RKO (cell line): ENCODE measurements around the gene BSND.

Experiments used
- DNase-seq: peaks from one replicate; pipeline ENCODE4 v3.0.0-alpha.2; 2016; ENCODE audit warnings: low spot score

BSND gene

DNA sequence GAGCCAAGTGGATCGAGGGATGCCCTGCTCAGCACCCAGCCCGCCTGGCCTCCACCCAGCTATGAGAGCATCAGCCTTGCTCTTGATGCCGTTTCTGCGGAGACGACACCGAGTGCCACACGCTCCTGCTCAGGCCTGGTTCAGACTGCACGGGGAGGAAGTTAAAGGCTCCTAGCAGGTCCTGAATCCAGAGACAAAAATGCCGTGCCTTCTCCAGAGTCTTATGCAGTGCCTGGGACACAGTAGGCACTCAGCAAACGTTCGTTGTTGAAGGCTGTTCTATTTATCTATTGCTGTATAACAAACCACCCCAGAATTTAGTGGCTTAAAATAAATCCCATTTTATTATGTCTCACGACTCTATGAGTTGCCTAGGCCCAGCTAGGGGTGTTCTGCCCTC lies 6.8 kb upstream of the BSND start:
- no peak for DNase-seq

DNA sequence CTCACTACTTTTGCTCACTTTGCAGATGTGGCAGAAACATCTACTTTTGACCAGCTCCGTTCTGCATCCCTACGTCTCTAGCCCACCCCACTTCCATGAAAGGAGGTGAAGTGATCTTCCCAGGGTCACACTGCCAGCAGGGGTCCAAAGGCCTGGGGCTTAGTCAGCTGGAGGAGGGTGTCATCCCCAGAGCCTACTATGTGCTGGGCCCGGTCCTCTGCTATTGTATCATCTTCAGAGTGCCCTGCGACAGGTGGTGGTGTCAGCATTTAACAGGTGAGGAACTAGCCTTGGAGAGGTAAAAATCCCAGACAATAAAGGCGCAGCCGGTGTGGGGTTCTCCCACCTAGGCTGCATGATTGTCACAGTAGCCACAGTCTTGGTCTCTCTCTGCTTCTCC lies 5.6 kb upstream of the BSND start:
- no peak for DNase-seq

DNA sequence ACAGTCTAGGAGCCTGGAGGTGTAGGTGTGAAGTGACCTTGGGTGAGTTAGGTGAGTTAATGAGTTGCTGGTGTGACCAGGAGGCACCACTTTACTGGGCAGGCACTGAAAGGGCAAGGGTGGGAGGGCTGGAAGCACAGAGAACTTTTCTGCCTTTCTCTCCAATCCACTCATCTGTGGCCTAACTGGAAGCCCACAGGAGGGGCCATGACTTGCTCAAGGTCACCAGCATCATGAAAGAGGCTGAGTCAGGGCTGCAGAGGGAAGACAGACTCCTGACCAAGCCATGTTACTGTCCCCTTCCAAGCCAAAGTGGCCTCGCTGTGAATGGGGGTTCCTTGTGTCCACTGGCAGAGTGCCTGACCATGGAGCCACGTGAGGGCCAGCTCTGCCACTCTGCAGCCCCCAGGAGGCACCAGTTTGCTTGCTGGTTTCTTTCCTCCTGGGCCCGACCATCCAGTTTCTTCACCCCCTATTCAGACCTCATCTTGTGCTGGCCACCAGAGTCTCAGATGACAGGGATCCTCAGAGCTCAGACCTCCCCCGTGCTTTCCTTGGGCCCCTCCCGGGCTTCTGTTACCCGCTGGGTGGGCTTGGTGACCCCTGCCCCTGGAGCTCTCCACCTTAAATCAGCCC lies 4.3 kb upstream of the BSND start:
- no peak for DNase-seq

DNA sequence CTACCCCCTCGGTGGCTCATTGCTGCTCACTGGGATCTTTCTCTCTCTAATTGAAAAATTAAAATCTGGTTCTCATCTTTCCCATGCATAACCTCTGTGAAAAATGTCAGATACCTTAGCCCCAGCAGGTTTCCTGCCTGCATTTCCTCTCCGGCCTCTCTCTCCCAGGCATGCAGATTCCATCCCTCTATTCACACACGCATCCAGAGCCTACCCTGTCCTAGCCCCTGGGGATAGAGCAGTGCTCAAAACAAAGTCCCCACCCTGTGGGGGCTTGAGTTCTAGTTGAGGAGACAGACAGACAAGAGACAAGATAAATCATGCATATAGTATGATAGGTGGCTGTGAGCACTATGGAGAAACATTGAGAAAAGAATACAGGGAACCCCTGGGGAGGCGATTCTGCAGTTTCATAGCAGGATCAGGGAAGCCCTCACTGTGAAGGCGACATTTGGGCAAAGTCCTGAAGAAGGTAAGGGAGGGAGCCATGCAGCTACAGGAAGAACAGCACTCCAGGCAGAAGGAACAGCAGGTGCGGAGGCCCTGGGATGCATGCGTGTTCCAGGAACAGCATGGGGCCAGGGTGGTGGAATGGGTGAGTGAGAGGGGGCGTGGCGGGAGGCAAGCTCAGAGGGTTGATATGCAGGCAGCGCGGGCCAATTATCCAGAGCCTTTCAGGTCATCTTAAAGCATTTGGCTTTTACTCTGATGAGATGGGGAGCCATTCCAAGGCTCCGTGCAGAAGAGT lies 3.5 kb upstream of the BSND start:
- no peak for DNase-seq

DNA sequence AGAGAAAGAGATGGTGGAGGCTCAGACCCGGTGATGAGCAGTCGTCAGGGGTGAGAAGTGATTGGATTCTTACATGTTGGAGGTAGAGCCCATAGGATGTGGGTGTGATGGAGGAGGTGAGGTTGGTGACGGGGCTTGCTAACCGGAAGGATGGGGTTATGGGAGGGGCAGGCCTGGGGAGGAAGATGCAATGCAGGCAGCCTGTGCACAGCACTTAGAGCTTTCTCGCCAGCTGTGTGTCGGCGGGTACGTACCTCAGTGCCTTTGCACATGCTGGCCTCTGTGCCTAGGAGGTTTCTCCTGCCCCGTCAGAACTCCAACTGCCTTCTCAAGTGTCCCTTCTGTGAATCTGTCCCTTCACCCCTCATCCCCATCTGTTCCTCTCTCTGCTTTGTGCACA lies 2.9 kb upstream of the BSND start:
- DNase-seq: no peak

DNA sequence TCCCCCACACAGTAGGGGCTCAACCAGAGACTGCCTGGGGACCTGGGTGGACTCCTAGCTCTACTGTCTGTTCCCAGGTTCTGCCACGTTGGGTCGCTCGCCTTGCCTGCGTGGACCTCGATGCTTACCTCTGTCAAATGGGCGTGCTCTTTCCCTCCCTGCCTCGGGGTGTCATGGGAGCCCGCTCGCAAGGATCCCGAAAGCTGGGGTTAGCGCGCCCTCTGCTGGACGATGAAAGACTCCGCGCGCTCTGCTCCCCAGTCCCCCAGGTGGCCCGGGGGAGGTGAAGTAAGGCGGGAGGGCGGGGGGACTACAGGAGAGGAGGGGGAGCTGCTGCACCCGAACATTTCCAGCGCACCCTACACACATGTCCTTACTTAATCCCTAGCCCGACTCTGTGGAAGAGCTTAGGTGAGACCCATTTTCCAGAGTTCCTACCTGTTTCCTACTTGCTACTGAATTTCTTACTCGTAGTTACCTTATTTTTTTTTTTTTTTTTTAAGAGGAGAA lies 2.3 kb upstream of the BSND start:
- DNase-seq: peak; percentile 63

DNA sequence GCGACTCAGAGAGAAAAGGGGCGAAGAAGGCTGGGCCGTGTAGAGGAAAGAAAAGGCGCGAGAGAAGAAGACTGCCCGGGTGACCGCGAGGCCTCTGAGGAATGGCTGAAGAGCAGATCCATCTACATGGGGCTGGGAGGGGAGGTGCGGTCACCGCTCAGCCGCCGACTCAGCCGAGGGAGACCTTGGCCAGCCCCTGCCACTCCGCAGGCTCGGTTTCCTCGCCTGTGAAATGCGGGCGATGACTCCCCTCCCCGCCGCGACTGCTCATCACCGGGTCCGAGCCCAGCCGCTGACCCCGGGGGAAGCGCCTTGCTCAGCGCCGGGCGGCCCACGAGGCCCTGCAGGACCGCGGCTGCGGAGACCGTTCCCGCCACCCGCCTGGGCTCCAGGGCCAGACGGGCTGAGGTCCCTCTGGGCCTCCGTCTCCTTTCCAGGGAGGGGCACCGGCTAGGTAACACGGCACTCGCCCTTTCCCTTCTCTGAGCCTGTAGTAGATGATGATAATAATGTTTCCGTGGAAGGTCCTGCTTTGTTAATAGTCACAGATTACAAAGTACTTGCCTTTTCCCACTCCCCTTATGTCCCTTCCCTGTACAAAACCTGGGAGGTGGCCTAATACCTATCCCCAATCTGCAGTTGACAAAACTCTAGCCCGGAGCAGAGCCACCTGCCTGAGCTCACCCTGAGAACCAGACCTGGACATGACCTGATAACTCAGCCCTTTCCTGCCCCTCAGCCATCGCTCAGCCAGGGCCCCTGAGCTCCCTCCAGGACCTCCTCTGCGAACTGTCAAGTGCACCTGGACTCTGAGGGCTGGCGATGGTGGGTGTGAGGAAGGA lies 1.6 kb upstream of the BSND start:
- DNase-seq: no peak

DNA sequence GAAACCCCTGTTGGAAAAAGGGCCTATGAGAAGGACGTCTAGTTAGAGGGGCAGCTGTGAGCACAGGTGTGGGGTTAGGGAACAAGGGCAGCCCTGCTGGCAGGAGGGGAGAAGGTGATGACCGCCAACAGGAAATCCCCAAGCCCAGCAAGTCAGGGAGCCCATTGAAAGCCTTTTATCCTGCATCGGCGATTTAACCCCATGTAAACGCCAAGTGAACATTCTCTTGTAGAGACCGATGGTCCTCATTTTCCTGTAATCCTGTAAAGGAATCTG lies 1.1 kb upstream of the BSND start:
- no peak for DNase-seq

DNA sequence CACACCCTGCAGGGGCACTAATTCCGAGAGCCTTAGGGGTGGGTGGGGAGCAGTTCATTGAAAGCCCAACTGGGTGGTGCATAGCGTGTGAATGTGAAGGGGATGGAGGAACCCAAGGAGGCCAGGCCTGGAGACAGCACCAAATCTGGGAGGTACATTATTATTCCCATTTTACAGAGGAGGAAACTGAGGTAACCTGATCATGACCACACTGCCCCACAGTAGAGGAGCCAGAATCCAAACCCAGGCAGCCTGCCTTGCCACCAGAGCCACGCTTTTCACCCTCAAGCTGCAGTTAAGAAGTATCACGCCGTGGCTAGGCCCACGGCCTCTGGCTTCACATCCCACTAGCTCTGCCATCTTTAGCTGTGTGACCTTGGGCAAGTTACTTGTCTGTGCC lies 633 bp upstream of the BSND start:
- DNase-seq: no peak

DNA sequence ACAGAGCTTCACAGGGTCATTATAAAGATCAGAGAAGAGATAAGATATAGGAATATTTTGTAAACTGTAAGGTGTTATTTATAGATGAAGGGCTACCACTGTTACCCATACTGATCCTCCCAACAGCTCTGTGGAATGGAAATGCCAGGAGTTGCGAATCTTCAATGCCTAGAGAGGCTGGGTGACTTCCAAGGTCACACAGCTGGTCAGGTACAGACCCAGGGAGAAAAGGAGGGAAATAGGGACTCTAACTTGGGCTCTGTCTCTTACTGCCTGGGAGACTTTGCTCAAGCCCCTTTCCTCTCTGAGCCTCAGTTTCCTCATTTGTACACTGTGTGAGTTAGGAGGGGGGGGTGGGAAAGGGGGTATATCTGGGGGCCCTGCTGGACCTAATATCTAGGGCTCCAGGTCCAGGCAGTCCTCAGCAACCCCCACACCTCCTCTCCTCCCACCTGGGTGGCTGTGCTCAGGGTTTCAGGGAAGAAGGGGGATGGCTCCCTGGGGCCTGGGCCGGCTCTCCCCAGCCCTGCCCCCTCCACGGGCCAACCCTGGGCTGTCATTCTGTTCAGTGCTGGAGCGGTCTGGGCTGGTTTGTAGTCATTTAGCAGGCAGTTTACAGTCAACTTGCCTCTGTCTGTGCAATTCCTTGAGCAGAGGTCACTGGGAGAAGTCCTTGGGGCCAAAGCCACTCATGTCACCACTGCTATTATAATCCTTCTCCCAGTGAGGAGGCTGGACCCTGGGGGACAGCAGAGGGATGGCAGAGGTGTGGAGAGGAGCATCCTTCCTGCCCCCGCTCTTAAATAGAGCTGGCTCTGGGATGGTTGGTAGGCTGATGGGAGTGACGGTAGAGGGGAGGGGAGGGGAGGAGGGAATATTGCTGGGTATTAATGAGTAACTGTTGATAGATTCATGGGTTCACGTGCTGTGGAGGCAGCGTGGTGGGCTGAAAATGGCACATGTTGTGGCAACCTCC lies 1.7 kb downstream of the BSND start:
- DNase-seq: no peak

DNA sequence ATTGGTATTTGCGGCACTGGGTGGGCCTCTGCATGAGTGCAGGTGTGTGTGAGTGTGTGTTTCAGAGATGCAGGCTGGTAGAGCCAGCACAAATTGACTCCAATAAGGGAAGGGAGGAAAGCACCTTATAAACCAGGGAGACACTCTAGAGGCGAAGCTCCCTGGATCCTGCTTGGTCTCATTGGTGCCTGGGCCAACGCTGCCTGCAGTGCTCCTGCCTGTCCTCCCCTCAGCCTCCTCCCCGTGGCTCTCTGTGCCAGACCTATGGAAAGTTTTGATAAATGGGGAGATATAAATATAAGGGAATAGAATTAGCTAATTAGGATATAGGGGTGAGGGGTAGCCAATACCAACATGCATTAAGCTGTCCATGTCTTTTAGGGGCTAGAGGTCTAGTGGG lies 2.6 kb downstream of the BSND start:
- no peak for DNase-seq

DNA sequence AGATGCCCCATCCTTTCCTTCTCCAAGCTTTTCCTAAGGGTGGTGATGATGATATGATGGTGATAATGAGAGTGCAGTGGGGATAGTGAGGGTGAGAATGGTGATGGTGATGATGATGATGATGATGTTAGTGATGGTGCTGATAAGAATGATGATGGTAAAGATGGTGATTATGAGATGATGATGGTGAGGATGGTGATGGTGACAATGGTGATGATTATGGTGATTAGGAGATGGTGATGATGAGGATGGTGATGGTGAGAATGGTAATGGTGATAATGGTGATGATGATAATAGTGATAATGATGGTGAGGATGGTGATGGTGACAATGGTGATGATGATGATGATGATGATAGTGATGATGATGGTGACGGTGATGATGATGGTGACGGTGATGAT lies 4.0 kb downstream of the BSND start:
- DNase-seq: no peak

DNA sequence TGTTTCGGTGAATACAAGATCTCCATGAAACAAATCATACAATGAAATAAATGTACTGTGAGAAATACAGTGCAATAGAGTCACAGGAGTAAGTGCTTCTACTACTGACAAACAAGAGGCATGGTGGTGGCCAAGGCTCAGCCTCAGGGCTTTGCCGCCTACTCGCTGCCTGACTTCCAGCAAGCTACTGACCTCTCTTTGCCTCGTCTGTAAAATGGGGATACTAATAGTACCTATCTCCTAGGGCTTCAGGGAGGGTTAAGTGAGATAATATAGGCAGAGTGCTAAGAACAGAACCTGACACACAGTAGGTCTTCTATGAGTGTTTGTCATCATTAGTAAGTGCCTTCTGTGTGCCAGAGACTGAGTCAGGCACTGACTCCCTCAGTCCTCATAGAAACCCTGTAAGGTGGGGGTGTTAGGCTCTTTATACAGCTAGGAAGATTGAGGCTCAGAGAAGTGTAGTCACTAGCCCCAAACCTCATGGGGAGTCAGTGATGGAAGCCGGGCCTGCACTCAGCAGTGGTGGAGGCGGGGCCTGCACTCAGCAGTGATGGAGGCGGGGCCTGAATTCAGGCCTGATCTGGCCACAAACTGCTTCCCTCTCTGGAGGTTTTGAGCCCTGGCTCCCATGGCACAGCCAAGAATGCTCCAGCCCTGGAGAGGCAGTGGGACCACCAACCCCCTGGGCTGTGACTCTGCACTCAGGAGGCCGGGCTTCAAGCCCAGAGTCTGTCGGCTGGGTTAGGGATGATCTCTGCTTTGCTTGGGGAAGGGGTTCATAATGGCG lies 6.8 kb downstream of the BSND start:
- DNase-seq: peak; percentile 50

DNA sequence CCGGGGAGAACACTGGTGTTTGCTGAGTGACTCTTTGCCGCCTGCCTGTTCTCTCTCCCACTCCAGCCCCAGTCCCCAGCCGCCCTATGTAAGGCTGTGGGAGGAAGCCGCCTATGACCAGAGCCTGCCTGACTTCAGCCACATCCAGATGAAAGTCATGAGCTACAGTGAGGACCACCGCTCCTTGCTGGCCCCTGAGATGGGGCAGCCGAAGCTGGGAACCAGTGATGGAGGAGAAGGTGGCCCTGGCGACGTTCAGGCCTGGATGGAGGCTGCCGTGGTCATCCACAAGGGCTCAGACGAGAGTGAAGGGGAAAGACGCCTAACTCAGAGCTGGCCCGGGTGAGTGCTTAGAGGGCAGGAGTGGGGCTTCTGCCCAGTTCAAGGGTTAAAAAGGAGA lies 8.2 kb downstream of the BSND start:
- DNase-seq: no peak

DNA sequence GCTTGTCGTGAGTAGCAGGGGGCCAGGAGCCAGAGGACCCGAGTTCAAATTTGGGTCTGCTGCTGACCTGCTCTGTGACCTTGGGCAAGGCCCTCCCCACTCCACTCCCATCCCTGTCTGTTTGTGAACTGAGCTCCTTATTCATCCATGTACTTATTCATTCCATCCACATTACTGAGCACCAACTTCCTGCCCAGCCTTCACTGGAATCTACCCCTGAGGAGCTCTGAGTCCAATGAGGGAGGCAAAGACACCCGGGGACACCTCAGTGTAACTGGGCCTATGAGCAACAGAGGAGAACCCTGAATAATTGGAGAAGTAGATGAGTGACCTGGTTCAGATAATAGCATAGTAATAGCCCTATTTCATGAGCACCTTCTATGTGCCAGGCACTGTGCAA lies 8.9 kb downstream of the BSND start:
- no peak for DNase-seq

DNA sequence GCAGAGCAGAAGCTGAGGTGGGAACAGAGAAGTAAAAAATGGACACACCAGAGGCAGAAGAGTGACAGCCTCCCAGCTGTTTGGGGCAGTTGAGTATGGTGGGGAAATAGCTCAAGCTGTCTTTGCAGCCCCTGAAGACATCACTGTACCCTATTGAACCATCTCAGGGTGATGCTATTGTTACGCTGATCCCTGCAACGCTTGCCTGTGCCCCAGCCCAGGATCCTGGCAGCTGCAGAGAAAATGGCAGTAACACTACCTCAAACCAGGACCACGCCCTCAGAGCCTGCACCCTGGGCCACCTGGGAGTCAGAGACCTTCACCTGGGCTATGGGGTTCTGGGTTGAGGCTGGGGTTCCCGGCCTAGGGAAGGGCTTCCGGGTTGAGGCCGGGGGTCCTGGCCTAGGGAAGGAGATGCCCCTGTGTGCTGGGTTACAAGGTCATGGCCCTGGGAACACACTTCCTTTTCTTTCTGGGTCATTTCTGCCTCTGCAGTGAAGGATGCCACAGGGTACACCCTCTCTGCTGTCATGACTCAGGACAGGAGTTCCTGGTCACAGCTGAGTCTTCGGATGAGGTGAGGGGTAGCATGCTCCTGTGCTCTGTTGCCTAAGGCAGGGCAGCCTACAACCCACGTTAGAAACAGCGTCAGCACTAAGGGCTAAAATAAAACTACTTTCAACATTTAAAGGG lies 11.6 kb downstream of the BSND start:
- DNase-seq: no peak

DNA sequence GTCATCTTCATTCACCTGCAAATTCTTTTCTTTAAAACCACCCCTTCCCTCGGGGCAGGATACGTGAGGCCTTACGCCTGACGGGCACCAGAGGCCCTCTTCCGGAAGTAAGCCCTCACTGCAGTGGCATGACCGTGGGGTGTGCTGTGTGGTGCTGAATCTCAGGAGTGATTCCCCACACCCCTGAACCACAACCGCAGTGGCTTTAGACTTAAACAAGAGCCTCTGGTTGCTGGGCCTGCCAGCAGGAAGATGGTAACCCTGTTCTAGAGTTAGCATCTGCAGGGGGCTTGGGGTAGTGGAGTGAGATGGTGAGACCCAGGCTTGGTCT lies 12.1 kb downstream of the BSND start:
- DNase-seq: no peak

DNA sequence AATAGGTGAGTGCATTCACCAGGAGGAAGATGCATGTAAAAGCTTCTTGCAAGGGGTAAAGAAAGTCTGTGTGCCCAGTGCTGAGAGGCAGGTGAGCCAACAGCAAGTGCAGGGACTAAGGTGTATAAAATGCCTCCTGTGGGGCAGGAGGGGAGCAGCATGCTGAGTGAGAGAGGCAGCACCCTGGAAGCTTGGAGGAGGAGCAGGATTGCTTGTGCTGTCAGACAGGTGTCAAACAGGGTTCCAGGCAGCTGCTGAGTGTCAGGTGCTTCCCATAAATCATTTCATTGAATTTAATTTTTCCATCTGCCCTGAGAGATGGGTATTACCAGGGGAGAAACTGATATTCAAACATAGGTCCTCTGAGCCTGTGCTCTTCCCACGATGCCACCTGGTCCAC lies 13.9 kb downstream of the BSND start:
- no peak for DNase-seq

DNA sequence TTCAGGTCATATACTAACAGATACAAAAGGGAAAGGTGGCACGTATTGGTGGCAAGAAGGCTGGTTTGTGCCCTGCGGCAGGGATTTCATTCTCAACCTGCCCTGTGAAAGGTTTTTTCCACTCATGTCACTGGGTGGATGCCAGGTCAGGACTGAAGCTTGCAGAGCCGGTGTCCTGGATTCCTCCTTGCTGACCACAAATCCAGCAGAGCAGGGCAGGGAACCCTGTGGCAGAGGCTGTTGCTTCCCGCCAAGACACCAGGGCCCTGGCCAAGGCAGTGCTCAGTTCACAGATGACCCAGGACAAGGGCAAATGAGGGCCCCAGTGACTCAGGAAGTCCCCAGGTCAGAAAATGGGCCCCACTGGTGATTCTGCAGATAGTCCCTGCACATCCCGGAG lies 16.4 kb downstream of the BSND start:
- no peak for DNase-seq

DNA sequence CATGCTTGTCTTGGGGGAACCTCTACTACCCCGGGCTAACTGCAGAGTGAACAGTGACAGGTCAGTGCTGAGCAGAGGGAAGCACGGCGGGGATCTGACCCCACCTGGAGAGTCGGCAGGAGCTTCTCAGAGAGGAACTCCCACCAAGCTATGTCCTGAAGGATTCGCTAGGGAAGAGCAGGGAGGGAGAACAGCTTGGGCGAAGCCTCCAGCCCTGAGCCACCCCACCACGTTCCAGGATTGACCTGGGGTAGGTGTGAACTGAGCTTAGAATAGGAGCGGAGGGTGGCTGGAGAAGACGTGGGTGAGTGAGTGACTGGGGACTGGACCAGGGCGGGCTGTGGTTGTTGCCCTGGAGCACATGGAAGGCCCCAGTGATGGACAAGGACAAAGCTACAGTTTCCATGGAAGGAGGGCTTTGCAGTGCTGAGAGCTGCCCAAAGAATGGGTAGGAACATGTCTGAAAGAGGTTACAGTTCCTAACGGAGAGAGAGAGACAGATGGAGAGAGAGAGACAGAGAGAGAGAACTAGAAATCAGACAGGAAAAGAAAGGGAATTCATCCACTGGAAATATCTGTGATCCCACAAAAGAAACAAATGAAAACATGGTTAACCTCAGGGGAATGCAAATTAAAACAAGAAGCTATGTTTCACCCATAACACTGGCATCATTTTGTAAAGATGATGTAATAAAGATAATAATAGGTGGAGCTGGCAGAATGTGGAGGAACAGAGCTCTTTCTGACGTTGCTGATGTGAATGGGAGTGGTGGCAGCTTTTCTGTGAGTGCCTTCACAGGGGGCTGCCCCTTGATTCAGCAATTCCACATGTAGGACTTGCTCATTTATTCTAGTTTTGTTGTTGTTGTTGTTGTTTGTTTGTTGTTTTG lies 17.2 kb downstream of the BSND start:
- DNase-seq: no peak
